ENCODE measurements around the gene FOXP1. TPM values are rescaled to one million over a fixed set of nuclear protein-coding genes. Genes with fewer than 3 reads are reported as not detected.

The FOXP1 gene
- total RNA-seq, 4 donors from 2014 or later, result 49.8 to 157 (median 71.9) TPM

GRCh38 chr3:71183549-71183948 is 400.0 kb downstream of the FOXP1 start:
- Histone ChIP-seq H3K4me1 (no peaks in the 10 kb centered on the region), H3K4me3 (no peak overlapping the region)
- WGBS, result 97% methylated on average over 5 of the region's 5 CpGs

GRCh38 chr3:71180524-71180923 is 403.0 kb downstream of the FOXP1 start:
- H3K4me1 ChIP-seq, result no peaks in the 10 kb centered on the region
- no peaks in the 10 kb centered on the region for H3K36me3 ChIP-seq
- no peak for DNase-seq (ENCODE audit: low spot score in 2 of 2)

More at GRCh38 chr3:71183549-71183948, 400.0 kb downstream of the FOXP1 start:
- no peaks in the 10 kb centered on the region for H3K36me3 ChIP-seq
- no peak overlapping the region for H3K27ac ChIP-seq
- no peak for TF ChIP-seq POLR2AphosphoS5 (IDR thresholded peaks at IDR 0.05)
- TF ChIP-seq CTCF (IDR thresholded peaks at IDR 0.05), result no peak
- no peak for TF ChIP-seq EP300 (IDR thresholded peaks at IDR 0.05)
- TF ChIP-seq POLR2A (IDR thresholded peaks at IDR 0.05), result no peak
- no peaks in the 10 kb centered on the region for H3K9me3 ChIP-seq
- no peaks in the 10 kb centered on the region for H3K27me3 ChIP-seq
- DNase-seq (ENCODE audit: low spot score in 2 of 2), result no peak

GRCh38 chr3:71177375-71177774 is 406.2 kb downstream of the FOXP1 start:
- DNase-seq (ENCODE audit: low spot score in 2 of 2), result no peak

More at GRCh38 chr3:71180524-71180923, 403.0 kb downstream of the FOXP1 start:
- no peak overlapping the region for H3K27ac ChIP-seq
- no peak overlapping the region for H3K4me3 ChIP-seq
- 83% methylated on average over 6 of the region's 6 CpGs for WGBS
- no peaks in the 10 kb centered on the region for H3K9me3 ChIP-seq
- H3K27me3 ChIP-seq, result no peaks in the 10 kb centered on the region
- TF ChIP-seq EP300 (IDR thresholded peaks at IDR 0.05) (no peak), POLR2AphosphoS5 (IDR thresholded peaks at IDR 0.05) (no peak), CTCF (IDR thresholded peaks at IDR 0.05) (no peak), POLR2A (IDR thresholded peaks at IDR 0.05) (no peak)

GRCh38 chr3:71176366-71176765 is 407.2 kb downstream of the FOXP1 start:
- Histone ChIP-seq H3K4me3 (no peak overlapping the region), H3K4me1 (no peaks in the 10 kb centered on the region), H3K9me3 (no peaks in the 10 kb centered on the region), H3K27ac (no peak overlapping the region), H3K36me3 (no peaks in the 10 kb centered on the region), H3K27me3 (no peaks in the 10 kb centered on the region)
- DNase-seq (ENCODE audit: low spot score in 2 of 2), result no peak
- TF ChIP-seq CTCF (IDR thresholded peaks at IDR 0.05), result no peak
- 100% methylated on average over 5 of the region's 5 CpGs for WGBS

More at GRCh38 chr3:71177375-71177774, 406.2 kb downstream of the FOXP1 start:
- H3K9me3 ChIP-seq, result no peaks in the 10 kb centered on the region
- TF ChIP-seq POLR2AphosphoS5 (IDR thresholded peaks at IDR 0.05) (no peak), POLR2A (IDR thresholded peaks at IDR 0.05) (no peak), CTCF (IDR thresholded peaks at IDR 0.05) (no peak), EP300 (IDR thresholded peaks at IDR 0.05) (no peak)
- WGBS, result 85% methylated on average over 4 of the region's 4 CpGs
- no peaks in the 10 kb centered on the region for H3K27me3 ChIP-seq
- H3K27ac ChIP-seq, result no peak overlapping the region
- H3K4me3 ChIP-seq, result no peak overlapping the region
- H3K4me1 ChIP-seq, result no peaks in the 10 kb centered on the region
- no peaks in the 10 kb centered on the region for H3K36me3 ChIP-seq

GRCh38 chr3:71175691-71176365 is 407.7 kb downstream of the FOXP1 start:
- TF ChIP-seq EP300 (IDR thresholded peaks at IDR 0.05) (no peak), CTCF (IDR thresholded peaks at IDR 0.05) (no peak), POLR2A (IDR thresholded peaks at IDR 0.05) (no peak), POLR2AphosphoS5 (IDR thresholded peaks at IDR 0.05) (no peak)
- Histone ChIP-seq H3K4me1 (no peaks in the 10 kb centered on the region), H3K27me3 (no peaks in the 10 kb centered on the region), H3K4me3 (no peak overlapping the region), H3K36me3 (no peaks in the 10 kb centered on the region), H3K9me3 (no peaks in the 10 kb centered on the region), H3K27ac (no peak overlapping the region)
- DNase-seq (ENCODE audit: low spot score in 2 of 2), result no peak
- WGBS, result 93% methylated on average over 5 of the region's 5 CpGs
